Esophagus muscularis mucosa (tissue), 4 donors: ENCODE measurements around the gene SEPTIN10. TPM values are rescaled to one million over a fixed set of nuclear protein-coding genes. Genes with fewer than 3 reads are reported as not detected.

Experiments used
- DNase-seq: peaks from one replicate; pipeline ENCODE4 v3.0.0-alpha.2; 2017; ENCODE audit errors: extremely low spot score
- H3K27ac ChIP-seq, 4 donors: fragments of 200-600 bp; sonication (generic); replicated peaks in 1 of 4; 1 replicate in 3 of 4; 2 replicates in 1 of 4; pipeline ENCODE4 v1.5.1; 2016 to 2019; ENCODE audit warnings: mild to moderate bottlenecking in 1 of 4
- H3K27me3 ChIP-seq, 4 donors: fragments of 200-600 bp; sonication (generic); one replicate each; pipeline versions ENCODE4 v1.5.1 to v1.6.0; 2016 to 2019
- H3K36me3 ChIP-seq, 4 donors: fragments of 200-600 bp; sonication (generic); one replicate each; pipeline ENCODE4 v1.5.1; 2016 to 2019
- H3K4me1 ChIP-seq, 4 donors: fragments of 200-600 bp; sonication (generic); one replicate each; pipeline ENCODE4 v1.5.1; 2016 to 2019
- H3K4me3 ChIP-seq, 4 donors: fragments of 200-600 bp; sonication (generic); 1 replicate in 2 of 4; 2 replicates in 2 of 4; pipeline ENCODE4 v1.5.1; 2016 to 2019; ENCODE audit warnings: mild to moderate bottlenecking in 4 of 4, moderate library complexity in 1 of 4
- H3K9me3 ChIP-seq, 4 donors: fragments of 200-600 bp; sonication (generic); 1 replicate in 3 of 4; 2 replicates in 1 of 4; pipeline ENCODE4 v1.5.1; 2016 to 2019
- CTCF ChIP-seq, 3 experiments: fragments of 200-600 bp in 2 of 3; fragments of 450-650 bp in 1 of 3; sonication (generic) in 2 of 3; IDR thresholded peaks; one replicate each; pipeline ENCODE4 v1.5.1; 2017 to 2019; ENCODE audit warnings: antibody characterized with exemption in 3 of 3, mild to moderate bottlenecking in 2 of 3, moderate library complexity in 1 of 3
- EP300 ChIP-seq: sonication (generic); formaldehyde crosslinking; IDR thresholded peaks from one replicate; pipeline ENCODE4 v1.6.1; 2017; ENCODE audit warnings: antibody characterized with exemption
- POLR2A ChIP-seq: fragments of 450-650 bp; IDR thresholded peaks from one replicate; pipeline ENCODE4 v1.6.1; 2017; ENCODE audit warnings: antibody characterized with exemption, moderate library complexity, mild to moderate bottlenecking, low read depth
- POLR2AphosphoS5 ChIP-seq, 2 donors: sonication (generic); formaldehyde crosslinking; IDR thresholded peaks; one replicate each; pipeline ENCODE4 v1.6.1; 2017; ENCODE audit warnings: antibody characterized with exemption in 2 of 2
- WGBS: methylation state at CpG from one replicate; pipeline ENCODE4 v1.1.5; 2018; 5-methylcytosine and 5-hydroxymethylcytosine counted together
- intact Hi-C: fragments of 100-400 bp; cut with DNase I; formaldehyde crosslinking; loops from one replicate; pipeline ENCODE4 v1.15.1; 2023
- total RNA-seq, 4 donors: library from RNA; depleted of rRNA; stranded (reverse); fragments of >200 nt; gene quantifications; one replicate each; pipeline versions ENCODE4 v1.1.0 to v1.2.1, GENCODE V29; 2016

Gene SEPTIN10
- total RNA-seq, 4 donors from 2014 or later = 133 to 203 (median 159) TPM

GRCh38 chr2:109532728-109533076 is 81.1 kb downstream of the SEPTIN10 start:
- H3K36me3 ChIP-seq = no peaks in the 10 kb centered on the region
- TF ChIP-seq POLR2A = no peak
- no peak for TF ChIP-seq EP300
- no peak for TF ChIP-seq POLR2AphosphoS5 (IDR thresholded peaks at IDR 0.05)
- TF ChIP-seq CTCF (IDR thresholded peaks at IDR 0.05) = no peak
- no peaks in the 10 kb centered on the region for H3K9me3 ChIP-seq
- intact Hi-C loops = no loop called here
- H3K27me3 ChIP-seq = peaks cover 0 to 14% (median 0%) of the 10 kb centered on the region in 4 donors
- 93% methylated on average over 4 of the region's 5 CpGs for WGBS
- no peak overlapping the region for H3K27ac ChIP-seq
- peaks cover 0 to 9% (median 3%) of the 10 kb centered on the region in 4 donors for H3K4me1 ChIP-seq
- no peak for DNase-seq
- H3K4me3 ChIP-seq = no peak overlapping the region

- no peak overlapping the region for H3K27ac ChIP-seq
- intact Hi-C loops = no loop called here
Observed at GRCh38 chr2:109531896-109532727, 81.7 kb downstream of the SEPTIN10 start.

GRCh38 chr2:109531221-109531620 is 82.5 kb downstream of the SEPTIN10 start:
- TF ChIP-seq POLR2AphosphoS5 (IDR thresholded peaks at IDR 0.05) (no peak), CTCF (IDR thresholded peaks at IDR 0.05) (no peak), POLR2A (no peak), EP300 (no peak)
- WGBS = 94% methylated on average over 4 of the region's 5 CpGs

More at GRCh38 chr2:109531896-109532727, 81.7 kb downstream of the SEPTIN10 start:
- no peak overlapping the region for H3K4me3 ChIP-seq
- H3K27me3 ChIP-seq = peaks cover 0 to 14% (median 0%) of the 10 kb centered on the region in 4 donors
- 93% methylated on average over 8 of the region's 10 CpGs for WGBS
- H3K36me3 ChIP-seq = no peaks in the 10 kb centered on the region
- TF ChIP-seq CTCF (IDR thresholded peaks at IDR 0.05) = no peak
- DNase-seq = peak; percentile 57
- H3K4me1 ChIP-seq = peaks cover 0 to 9% (median 3%) of the 10 kb centered on the region in 4 donors
- H3K9me3 ChIP-seq = no peaks in the 10 kb centered on the region

GRCh38 chr2:109530712-109531111 is 83.1 kb downstream of the SEPTIN10 start:
- H3K27ac ChIP-seq = no peak overlapping the region
- DNase-seq = no peak
- WGBS = 85% methylated on average over 6 of the region's 6 CpGs

More at GRCh38 chr2:109531221-109531620, 82.5 kb downstream of the SEPTIN10 start:
- no peaks in the 10 kb centered on the region for H3K36me3 ChIP-seq
- intact Hi-C loops = no loop called here
- H3K4me1 ChIP-seq = peaks cover 0 to 9% (median 3%) of the 10 kb centered on the region in 4 donors
- no peak for DNase-seq
- no peak overlapping the region for H3K27ac ChIP-seq
- H3K27me3 ChIP-seq = peaks cover 0 to 21% (median 0%) of the 10 kb centered on the region in 4 donors
- no peaks in the 10 kb centered on the region for H3K9me3 ChIP-seq
- H3K4me3 ChIP-seq = no peak overlapping the region

More at GRCh38 chr2:109530712-109531111, 83.1 kb downstream of the SEPTIN10 start:
- no peak for TF ChIP-seq POLR2A
- no peak for TF ChIP-seq POLR2AphosphoS5 (IDR thresholded peaks at IDR 0.05)
- no peak for TF ChIP-seq CTCF (IDR thresholded peaks at IDR 0.05)
- no peak for TF ChIP-seq EP300
- intact Hi-C loops = no loop called here
- no peak overlapping the region for H3K4me3 ChIP-seq
- H3K9me3 ChIP-seq = no peaks in the 10 kb centered on the region
- H3K36me3 ChIP-seq = no peaks in the 10 kb centered on the region
- peaks cover 0 to 21% (median 0%) of the 10 kb centered on the region in 4 donors for H3K27me3 ChIP-seq
- peaks cover 0 to 8% (median 3%) of the 10 kb centered on the region in 4 donors for H3K4me1 ChIP-seq
